B cell (primary cell): ENCODE data around the gene KLRF2. TPM values are rescaled to one million over a fixed set of nuclear protein-coding genes. Genes with fewer than 3 reads are reported as not detected.

Experiments
- ATAC-seq: fragments of 200-7000 bp; cut with Tn5 transposase; one replicate; pipeline ENCODE4 v1.10.0; 2021; ENCODE audit warnings: low read depth, mild to moderate bottlenecking, moderate number of reproducible peaks, moderate library complexity
- CTCF ChIA-PET: fragments of 350-600 bp; sonication (Branson Sonifier 250); formaldehyde crosslinking; loops from one replicate; lab custom pipeline; 2021; ENCODE audit warnings: antibody characterized with exemption, inconsistent platforms; lab: Charles Lee
- POLR2A ChIA-PET: fragments of 350-600 bp; sonication (Branson Sonifier 250); formaldehyde crosslinking; loops from one replicate; lab custom pipeline; 2021; ENCODE audit warnings: antibody characterized with exemption; lab: Charles Lee
- DNase-seq: peaks from one replicate; pipeline ENCODE4 v3.0.0; 2013
- H2AFZ ChIP-seq: 2 replicates; pipeline ENCODE4 v1.6.1; 2012; ENCODE audit warnings: mild to moderate bottlenecking, low read depth, low read length; ENCODE audit not compliant: insufficient read depth, poor library complexity, severe bottlenecking
- H3K27ac ChIP-seq, 2 donors: 1 replicate in 1 of 2; 2 replicates in 1 of 2; pipeline ENCODE4 v1.5.1; 2012 to 2013; ENCODE audit warnings: low read length in 2 of 2, mild to moderate bottlenecking in 2 of 2, moderate library complexity in 1 of 2
- H3K27me3 ChIP-seq, 4 experiments: fragments of 200-600 bp in 1 of 4; sonication (generic) in 1 of 4; replicated peaks in 1 of 4; 1 replicate in 2 of 4; 2 replicates in 2 of 4; pipeline versions ENCODE4 v1.6.1 to v1.7.0; 2013 to 2016; ENCODE audit warnings: low read length in 3 of 4, mild to moderate bottlenecking in 2 of 4, mixed read lengths in 1 of 4, moderate library complexity in 1 of 4; ENCODE audit not compliant: insufficient read depth in 4 of 4, control insufficient read depth in 3 of 4; ENCODE audit errors: control extremely low read depth in 1 of 4
- H3K36me3 ChIP-seq, 2 experiments: replicated peaks in 1 of 2; 1 replicate in 1 of 2; 2 replicates in 1 of 2; pipeline versions ENCODE4 v1.6.1 to v1.7.1; 2013; ENCODE audit warnings: low read length in 1 of 2; ENCODE audit not compliant: insufficient read depth in 2 of 2, control insufficient read depth in 1 of 2; ENCODE audit errors: control extremely low read depth in 1 of 2, extremely low read depth in 1 of 2
- H3K4me1 ChIP-seq, 2 donors: fragments of 200-600 bp in 1 of 2; sonication (generic) in 1 of 2; 1 replicate in 1 of 2; 2 replicates in 1 of 2; pipeline versions ENCODE4 v1.5.1 to v1.6.1; 2013 to 2017; ENCODE audit warnings: low read length in 2 of 2; ENCODE audit not compliant: control insufficient read depth in 2 of 2, insufficient read depth in 2 of 2
- H3K4me2 ChIP-seq: replicated peaks from 2 replicates; pipeline ENCODE3; 2012; ENCODE audit warnings: mild to moderate bottlenecking, low read depth, low read length; ENCODE audit not compliant: poor library complexity, severe bottlenecking
- H3K4me3 ChIP-seq, 5 experiments: fragments of 200-600 bp in 1 of 5; sonication (generic) in 1 of 5; 1 replicate in 3 of 5; 2 replicates in 2 of 5; pipeline versions ENCODE4 v1.5.1 to v1.7.0; 2011 to 2016; ENCODE audit warnings: low read length in 4 of 5, mild to moderate bottlenecking in 4 of 5, low read depth in 2 of 5, control low read depth in 1 of 5, moderate library complexity in 1 of 5; ENCODE audit not compliant: insufficient read depth in 1 of 5; ENCODE audit errors: control extremely low read depth in 1 of 5, extremely low read depth in 1 of 5
- H3K79me2 ChIP-seq: fragments of 200-600 bp; sonication (generic); one replicate; pipeline ENCODE4 v1.6.0; 2016; ENCODE audit warnings: low read length; ENCODE audit not compliant: control insufficient read depth, insufficient read depth
- H3K9ac ChIP-seq: fragments of 200-600 bp; sonication (generic); 2 replicates; pipeline ENCODE4 v1.6.1; 2017; ENCODE audit warnings: mild to moderate bottlenecking, low read length, moderate library complexity
- H3K9me3 ChIP-seq, 3 donors: one replicate each; pipeline versions ENCODE4 v1.6.1 to v1.7.1; 2013; ENCODE audit warnings: low read length in 2 of 3; ENCODE audit not compliant: control insufficient read depth in 2 of 3, insufficient read depth in 1 of 3; ENCODE audit errors: control extremely low read depth in 1 of 3
- H4K20me1 ChIP-seq: 2 replicates; pipeline ENCODE4 v1.6.0; 2012; ENCODE audit warnings: mild to moderate bottlenecking, low read length; ENCODE audit not compliant: insufficient read depth, control insufficient read depth, poor library complexity, severe bottlenecking
- H3K27ac Mint-ChIP-seq: one replicate; pipeline ENCODE4 v1.8.0; 2021; ENCODE audit warnings: mixed read lengths
- H3K27me3 Mint-ChIP-seq: one replicate; pipeline ENCODE4 v1.8.0; 2021; ENCODE audit warnings: mixed read lengths
- H3K4me1 Mint-ChIP-seq: one replicate; pipeline ENCODE4 v1.8.0; 2021; ENCODE audit warnings: mixed read lengths
- H3K4me3 Mint-ChIP-seq: one replicate; pipeline ENCODE4 v1.8.0; 2021; ENCODE audit warnings: mixed read lengths
- H3K9me3 Mint-ChIP-seq: one replicate; pipeline ENCODE4 v1.8.0; 2022; ENCODE audit warnings: mixed read lengths; ENCODE audit not compliant: insufficient read depth
- CTCF ChIP-seq: fragments of 200-600 bp; IDR thresholded peaks from one replicate; pipeline ENCODE4 v1.8.0; 2022; ENCODE audit warnings: antibody characterized with exemption, mild to moderate bottlenecking
- EZH2 ChIP-seq: IDR thresholded peaks from 2 replicates; pipeline ENCODE4 v1.6.1; 2012; ENCODE audit warnings: borderline replicate concordance, low read depth, mild to moderate bottlenecking, moderate library complexity, low read length; ENCODE audit not compliant: insufficient read depth, poor library complexity, severe bottlenecking
- WGBS: methylation state at CpG from one replicate; pipeline ENCODE4 v1.1.5; 2013; ENCODE audit warnings: missing lambda C conversion rate; ENCODE audit not compliant: insufficient coverage; 5-methylcytosine and 5-hydroxymethylcytosine counted together
- intact Hi-C: fragments of 100-400 bp; cut with micrococcal nuclease; formaldehyde crosslinking; loops from one replicate; pipeline ENCODE4 v1.10.0; 2022
- polyA plus RNA-seq: library from polyadenylated mRNA; depleted of rRNA; stranded (reverse); fragments of >200 nt; gene quantifications from 2 replicates; pipeline ENCODE4 v1.2.3, GENCODE V29; 2012
- total RNA-seq, 2 donors: library from RNA; stranded (reverse); fragments of 120-200 nt in 1 of 2; gene quantifications; 1 replicate in 1 of 2; 2 replicates in 1 of 2; pipeline versions ENCODE4 v1.2.3 to v1.2.4, GENCODE V29; 2013 to 2022

The KLRF2 gene
- total and polyA plus RNA-seq, 2 donors (not counting 1 experiment from before 2014, with no cell fraction given): 0.36 TPM; not detected in 1

GRCh38 chr12:9851050-9851449 is 30.2 kb upstream of the KLRF2 start:
- H3K27ac ChIP-seq: no peak overlapping the region
- no peak overlapping the region for H3K4me3 Mint-ChIP-seq
- intact Hi-C loops: no loop called here
- H3K4me1 ChIP-seq: no peaks in the 10 kb centered on the region
- H3K27me3 ChIP-seq: no peaks in the 10 kb centered on the region
- no peak for ATAC-seq
- peaks cover 1 to 17% (median 12%) of the 10 kb centered on the region in 3 donors for H3K9me3 ChIP-seq
- peaks cover 5% of the 10 kb centered on the region for H3K9me3 Mint-ChIP-seq
- no peaks in the 10 kb centered on the region for H3K4me1 Mint-ChIP-seq
- H2AFZ ChIP-seq: no peak overlapping the region
- no peak overlapping the region for H3K27ac Mint-ChIP-seq
- H3K4me2 ChIP-seq: no peak overlapping the region
- H4K20me1 ChIP-seq: peaks cover 9% of the 10 kb centered on the region
- DNase-seq: no peak
- no peak overlapping the region for H3K9ac ChIP-seq
- no peaks in the 10 kb centered on the region for H3K79me2 ChIP-seq
- no peaks in the 10 kb centered on the region for H3K27me3 Mint-ChIP-seq
- POLR2A ChIA-PET: no interaction called here
- CTCF ChIA-PET: no interaction called here
- no peak for TF ChIP-seq CTCF
- no peak for TF ChIP-seq EZH2
- peaks cover 1 to 36% of the 10 kb centered on the region in 2 experiments for H3K36me3 ChIP-seq
- WGBS: 100% methylated on average over 1 of the region's 5 CpGs
- H3K4me3 ChIP-seq: no peak overlapping the region

GRCh38 chr12:9851927-9852326 is 29.4 kb upstream of the KLRF2 start:
- Mint-ChIP-seq H3K4me3 (no peak overlapping the region), H3K4me1 (no peaks in the 10 kb centered on the region), H3K27ac (no peak overlapping the region), H3K27me3 (no peaks in the 10 kb centered on the region), H3K9me3 (peaks cover 5% of the 10 kb centered on the region)
- no peak for ATAC-seq
- Histone ChIP-seq H3K27ac (no peak overlapping the region), H3K4me3 (no peak overlapping the region), H3K36me3 (peaks cover 1 to 40% of the 10 kb centered on the region in 2 experiments), H3K79me2 (no peaks in the 10 kb centered on the region), H2AFZ (no peak overlapping the region), H3K4me1 (no peaks in the 10 kb centered on the region), H3K27me3 (no peaks in the 10 kb centered on the region), H3K9ac (no peak overlapping the region), H3K9me3 (peaks cover 1 to 17% (median 12%) of the 10 kb centered on the region in 3 donors), H4K20me1 (peaks cover 9% of the 10 kb centered on the region), H3K4me2 (no peak overlapping the region)
- TF ChIP-seq EZH2 (no peak), CTCF (no peak)
- WGBS: 100% methylated on average over 2 of the region's 2 CpGs
- DNase-seq: no peak
- ChIA-PET CTCF (no interaction called here), POLR2A (no interaction called here)
- intact Hi-C loops: no loop called here
